ENCODE results near the gene CGAS.

GRCh38 chr6:73421534-73421933 is 30.6 kb downstream of the CGAS start:
- no peak for TF ChIP-seq CTCF (IDR thresholded peaks at IDR 0.05)
- no peak for TF ChIP-seq POLR2A (IDR thresholded peaks at IDR 0.05)

Measured in esophagus squamous epithelium (tissue), 4 donors.